Fibroblast of gingiva (primary cell): ENCODE results near the gene THBS1.

ENCODE experiments used
- DNase-seq: peaks from one replicate; pipeline ENCODE4 v3.0.0-alpha.2; 2011; ENCODE audit warnings: low read depth

The THBS1 gene

DNA sequence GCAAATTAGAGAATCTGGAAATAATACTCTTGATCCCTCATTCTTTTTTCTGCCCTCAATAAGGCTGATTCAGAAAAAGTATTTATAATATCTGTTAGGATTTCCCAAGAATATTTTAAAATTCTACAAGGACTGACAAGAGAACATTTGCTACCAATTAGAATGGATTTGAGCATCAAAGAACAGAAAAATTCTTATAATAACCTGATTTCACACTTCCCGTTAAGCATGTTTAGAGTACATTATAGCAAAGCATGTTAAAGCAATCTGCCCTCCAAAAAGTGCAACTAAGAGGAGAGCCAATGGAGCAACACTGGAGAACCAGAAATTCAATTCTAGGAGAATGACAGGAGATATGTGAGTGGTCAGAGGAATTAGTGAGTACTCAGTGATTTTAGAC lies 57.2 kb downstream of the THBS1 start:
- DNase-seq: peak; percentile 52

DNA sequence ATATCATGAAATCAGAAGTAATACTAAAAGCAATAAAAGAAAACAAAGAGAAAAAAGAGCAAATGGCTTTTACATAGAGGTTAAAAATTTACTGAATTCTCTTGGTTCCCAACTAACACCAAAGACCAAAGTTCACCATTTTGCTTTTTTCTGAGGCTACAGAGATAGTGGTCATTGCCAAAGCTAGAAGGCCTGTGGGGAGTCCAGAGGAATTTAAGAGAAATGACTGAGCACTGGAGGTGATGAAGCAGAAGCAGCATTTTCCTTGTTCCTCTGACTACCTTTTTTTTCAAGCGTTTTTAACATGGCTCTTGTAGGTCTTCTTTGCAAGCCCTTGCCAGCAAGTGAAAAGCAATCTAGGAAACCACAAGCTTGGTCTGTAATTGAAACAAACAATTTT lies 58.2 kb downstream of the THBS1 start:
- no peak for DNase-seq

DNA sequence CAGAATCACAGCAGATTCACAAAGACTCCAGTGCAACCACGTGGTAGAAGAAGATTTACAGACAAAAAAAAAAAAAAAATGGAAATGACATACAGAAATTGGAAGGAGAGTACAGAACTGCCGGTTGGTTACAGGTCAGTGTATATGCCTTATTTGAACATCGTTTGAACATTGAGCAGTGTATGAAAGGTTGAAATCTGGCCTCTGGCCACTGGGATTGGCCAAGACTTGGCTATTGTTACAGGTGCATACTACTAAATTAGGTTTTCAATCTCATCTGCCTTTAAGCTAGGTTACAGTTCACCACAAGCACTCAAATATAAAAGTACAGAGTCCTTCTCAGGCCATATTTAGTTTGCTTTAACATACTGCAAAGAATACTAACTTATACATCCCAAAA lies 59.8 kb downstream of the THBS1 start:
- DNase-seq: no peak

DNA sequence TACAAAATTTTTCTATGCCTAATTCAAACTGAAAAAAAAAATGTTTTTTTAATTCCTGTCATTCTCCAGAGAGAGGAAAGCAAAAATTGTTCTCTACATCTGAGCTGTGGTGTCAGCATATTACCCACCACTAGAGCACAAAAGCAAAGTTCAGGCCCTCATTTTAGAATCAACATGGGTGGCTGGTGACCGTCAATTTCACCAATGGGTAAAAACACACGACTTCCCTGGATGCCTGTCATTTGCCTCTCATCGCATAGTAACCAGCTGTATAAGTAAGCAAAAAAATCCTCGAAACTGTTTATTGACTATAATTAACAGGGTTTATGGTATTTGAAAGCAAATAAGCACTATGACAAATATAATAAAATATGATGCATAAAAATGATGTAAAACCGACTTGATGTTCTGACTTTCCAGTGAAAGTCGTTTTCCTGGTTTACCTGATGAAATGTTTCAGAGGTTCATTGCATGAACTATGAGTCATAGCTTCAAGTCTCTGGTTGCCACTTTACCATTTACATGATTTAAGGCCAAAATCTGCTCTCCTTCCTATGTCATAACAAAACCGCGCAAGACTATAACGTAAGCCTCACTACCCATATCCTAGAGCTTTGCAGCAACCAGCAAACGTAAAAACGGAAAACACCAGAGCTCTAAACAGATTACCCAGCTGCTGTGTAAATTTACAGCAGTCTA lies 60.5 kb downstream of the THBS1 start:
- no peak for DNase-seq

DNA sequence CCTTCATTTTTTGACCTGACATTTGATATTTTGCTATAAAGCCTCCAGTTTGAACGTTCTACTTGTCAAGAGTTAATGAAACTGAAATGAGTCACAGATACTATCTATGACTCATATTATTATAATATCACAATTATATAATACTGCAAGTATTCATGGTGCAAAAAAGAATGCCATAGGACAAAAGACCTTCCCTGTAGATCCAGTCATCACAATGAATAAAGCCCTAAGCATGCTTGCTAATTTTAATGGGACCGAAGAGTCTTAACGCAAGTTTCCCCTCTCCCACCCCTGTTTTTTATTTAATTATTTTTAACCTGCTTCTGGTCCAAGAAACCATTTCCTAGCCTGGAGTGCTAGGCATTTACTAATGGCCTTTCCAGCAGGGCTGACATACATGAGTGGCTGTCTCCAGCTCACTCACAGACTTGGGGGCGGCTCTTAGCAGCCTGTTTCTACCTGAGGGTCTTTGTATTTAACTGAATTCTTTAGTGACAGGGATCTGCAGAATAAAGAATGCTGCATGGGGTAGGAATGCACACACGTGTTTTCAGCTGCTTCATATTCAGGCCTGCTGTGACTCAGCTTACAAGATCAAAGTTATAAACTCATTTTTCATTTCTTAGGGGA lies 61.2 kb downstream of the THBS1 start:
- DNase-seq: no peak

DNA sequence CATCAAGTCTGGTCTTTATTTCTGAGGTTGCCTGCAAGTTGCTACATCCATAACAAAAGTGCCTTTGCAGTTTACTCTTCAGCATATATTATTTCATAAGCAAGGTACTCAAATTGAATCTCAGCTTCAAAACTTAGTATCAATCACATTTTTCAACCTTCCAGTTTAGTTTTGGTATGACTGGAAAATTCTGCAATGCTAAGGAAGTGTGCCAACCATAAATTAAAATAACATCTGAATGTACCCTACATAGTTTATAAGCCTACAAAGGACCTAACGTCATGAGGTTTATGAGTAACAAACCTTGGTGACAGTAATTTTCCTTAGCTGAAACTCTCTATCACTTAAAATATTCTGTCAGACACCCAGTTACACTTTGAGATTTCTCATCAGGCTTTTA lies 62.8 kb downstream of the THBS1 start:
- no peak for DNase-seq

DNA sequence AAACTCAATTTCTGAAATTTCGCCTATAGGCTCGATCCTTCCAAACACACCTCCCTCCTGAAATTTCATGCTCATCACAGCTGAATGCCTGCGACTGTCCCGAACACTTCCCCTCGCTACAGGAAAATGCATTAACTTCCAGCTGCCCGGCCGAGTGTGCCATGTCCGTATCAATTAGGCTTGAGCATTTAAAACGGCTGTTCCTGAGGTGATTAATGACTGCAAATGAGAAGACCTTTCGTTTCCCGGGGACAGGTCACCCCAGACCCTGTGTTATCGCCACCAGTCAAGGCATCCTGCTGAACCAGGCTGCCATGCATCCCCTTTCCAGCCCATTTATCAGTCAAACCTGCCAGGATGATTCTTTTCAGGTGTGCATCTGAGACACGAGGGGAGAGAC lies 63.3 kb downstream of the THBS1 start:
- DNase-seq: no peak

DNA sequence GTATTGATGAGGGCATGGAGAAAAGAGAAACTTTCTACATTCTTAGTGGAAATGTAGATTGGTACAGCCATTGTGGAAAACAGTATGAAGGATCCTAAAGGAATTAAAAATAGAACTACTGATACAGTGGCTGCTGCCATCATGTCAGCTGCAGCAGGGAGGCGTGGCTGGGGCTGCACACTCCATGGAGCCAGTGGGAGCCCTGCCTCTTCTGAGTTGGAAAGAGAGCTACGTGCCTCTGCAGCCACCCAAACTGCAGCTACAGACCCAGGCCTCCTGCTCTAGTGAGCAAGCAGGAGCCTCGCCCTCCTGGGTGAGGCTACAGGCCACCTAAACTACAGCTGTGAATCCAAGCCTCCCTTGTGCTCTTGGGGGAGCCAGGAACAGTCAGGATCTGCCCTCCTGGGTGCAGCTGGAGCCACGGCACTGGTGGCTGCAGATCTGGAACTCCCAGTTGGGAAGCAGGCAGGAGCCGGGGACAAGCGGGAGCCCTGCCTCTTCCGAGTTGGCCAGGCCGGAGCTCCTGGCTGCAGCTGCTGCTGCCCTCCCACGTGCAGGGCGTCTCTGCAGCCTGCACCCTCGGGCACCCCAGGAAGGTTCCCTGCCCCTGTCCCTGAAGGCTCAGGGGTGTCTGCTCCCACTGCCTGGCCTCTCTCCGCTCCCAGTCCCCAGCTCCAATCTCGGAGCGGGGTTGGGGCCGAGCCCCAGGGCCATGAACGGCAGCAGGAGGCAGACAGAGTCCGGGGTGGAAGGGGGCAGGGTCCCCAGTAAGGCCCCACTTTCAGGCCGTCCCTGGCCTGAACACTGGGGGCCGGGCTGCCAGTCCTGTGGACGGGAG lies 64.5 kb downstream of the THBS1 start:
- DNase-seq: no peak

DNA sequence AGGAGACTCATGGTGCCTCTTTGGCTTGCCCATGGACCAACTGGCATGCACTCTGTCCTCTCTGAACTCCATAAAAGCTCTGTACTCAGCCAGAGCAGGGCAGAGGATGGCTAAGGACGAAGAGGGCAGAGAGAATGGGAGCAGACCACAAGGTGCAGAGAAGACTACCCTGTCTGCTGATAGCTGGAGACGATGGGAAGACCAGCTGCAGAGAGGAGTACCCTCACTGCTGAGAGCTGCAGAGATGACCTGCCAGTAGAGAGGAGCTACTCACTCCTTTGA lies 65.0 kb downstream of the THBS1 start:
- no peak for DNase-seq

DNA sequence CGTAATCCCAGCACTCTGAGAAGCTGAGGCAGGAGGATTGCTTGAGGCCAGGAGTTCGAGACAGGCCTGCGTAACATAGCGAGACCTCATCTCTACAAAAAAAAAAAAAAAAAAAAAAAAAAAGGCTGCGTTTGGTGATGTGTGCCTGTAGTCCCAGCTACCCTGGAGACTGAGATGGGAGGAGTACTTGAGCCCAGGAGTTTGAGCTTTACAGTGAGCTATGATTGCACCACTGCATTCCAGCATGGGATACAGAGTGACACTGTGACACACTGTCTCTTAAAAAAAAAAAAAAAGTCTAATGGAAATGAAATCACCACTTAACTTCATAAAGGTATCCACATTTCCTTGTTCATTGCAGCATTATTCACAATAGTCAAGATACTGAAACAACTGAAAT lies 65.5 kb downstream of the THBS1 start:
- DNase-seq: no peak
